DND-41 (cell line): ENCODE measurements around the gene RCCD1.

Experiments used
- CTCF ChIP-seq: IDR thresholded peaks from 2 replicates; pipeline ENCODE4 v1.5.1; 2012; ENCODE audit warnings: borderline replicate concordance, low read length, moderate library complexity, mild to moderate bottlenecking; ENCODE audit not compliant: poor library complexity, severe bottlenecking; ENCODE audit errors: extremely low read depth
- EZH2 ChIP-seq: IDR thresholded peaks from 3 replicates; pipeline ENCODE4 v1.6.1; 2012; ENCODE audit warnings: borderline replicate concordance, low read depth, mild to moderate bottlenecking, moderate library complexity, low read length, inconsistent platforms; ENCODE audit not compliant: severe bottlenecking

- no peak for TF ChIP-seq CTCF
- TF ChIP-seq EZH2: no peak
Measured at GRCh38 chr15:90914305-90915080, 40.2 kb upstream of the RCCD1 start.
